CD4-positive, alpha-beta T cell treated with Interleukin-4 for 4 hours (primary cell): ENCODE results near the gene TXNDC2.
A peak's percentile ranks its signal among the peaks of the same experiment; 100 is the strongest.

Experiments used
- DNase-seq: peaks from one replicate; pipeline ENCODE4 v3.0.0-alpha.2; 2020

Gene TXNDC2

DNA sequence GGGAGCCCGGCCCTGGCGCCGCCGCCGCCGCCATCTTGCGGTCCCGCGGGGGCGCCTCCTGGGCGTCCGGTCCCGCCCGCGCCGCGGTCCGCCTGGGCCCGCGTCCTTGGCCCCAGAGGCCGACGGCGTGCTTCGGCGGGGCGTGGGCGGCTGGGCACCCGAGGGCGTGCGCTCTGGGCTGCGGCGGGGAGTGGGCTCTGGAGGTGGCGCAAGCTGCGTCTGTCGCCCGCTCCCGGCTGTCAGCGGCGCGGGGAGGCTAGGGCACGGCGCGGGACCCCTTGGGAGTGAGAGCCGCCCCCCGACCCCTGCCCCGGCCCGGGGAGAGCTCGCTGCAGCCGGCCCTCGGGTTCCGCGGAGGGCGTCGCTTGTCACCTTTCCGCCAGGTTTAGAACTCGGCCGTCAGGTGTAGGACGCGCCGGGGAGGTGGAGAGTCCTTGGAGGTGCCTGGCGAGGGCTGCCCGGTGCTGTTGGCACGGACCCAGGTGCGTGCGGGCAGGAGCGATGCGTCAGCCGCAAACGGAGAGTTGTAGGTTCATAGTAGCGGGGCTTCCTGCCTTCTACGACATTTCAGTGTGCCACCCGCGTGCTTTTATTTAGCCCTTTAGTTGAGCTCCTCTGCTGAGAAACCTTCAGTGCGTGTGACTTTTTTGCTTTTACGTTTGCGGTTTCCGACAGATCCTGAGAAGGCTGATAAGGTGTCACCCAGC is 29.0 kb downstream of the TXNDC2 start:
- DNase-seq: peak; percentile 80

DNA sequence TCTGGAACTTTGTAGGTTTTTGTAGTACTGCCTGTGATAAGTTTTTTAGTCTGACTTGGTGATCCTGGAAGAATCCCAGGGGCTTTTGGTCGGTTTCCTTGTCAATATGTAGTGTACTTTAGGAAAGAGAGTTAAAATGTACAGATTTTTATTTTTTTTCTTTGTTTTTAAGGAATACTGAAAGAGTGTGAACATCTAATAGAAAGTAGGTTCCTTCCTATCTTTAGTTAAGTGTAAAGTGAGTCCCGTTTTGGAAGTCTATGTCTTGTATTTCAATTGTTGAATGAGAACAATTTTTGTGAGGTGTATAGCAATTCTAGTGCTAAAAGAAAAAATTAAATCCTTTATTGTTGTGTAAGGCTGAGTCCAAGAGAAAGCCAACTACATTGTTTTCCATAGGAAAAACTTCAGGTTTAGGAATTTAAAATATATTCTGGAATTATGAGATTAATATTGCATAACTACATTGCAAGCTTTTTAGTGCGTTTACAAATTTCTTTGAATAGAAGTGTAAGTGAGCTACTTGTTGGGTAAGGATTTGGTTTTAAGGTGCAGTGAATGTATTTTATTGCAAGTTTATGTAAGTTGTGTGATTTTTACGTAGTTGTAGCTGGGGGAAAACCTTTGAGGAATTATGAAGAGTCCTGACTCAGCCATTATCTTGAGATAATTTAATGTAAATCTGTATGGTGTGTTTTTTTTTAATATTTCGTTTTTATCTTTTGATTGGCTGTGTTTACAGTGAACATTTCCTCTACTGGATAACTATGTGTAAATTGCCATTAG is 29.7 kb downstream of the TXNDC2 start:
- no peak for DNase-seq

DNA sequence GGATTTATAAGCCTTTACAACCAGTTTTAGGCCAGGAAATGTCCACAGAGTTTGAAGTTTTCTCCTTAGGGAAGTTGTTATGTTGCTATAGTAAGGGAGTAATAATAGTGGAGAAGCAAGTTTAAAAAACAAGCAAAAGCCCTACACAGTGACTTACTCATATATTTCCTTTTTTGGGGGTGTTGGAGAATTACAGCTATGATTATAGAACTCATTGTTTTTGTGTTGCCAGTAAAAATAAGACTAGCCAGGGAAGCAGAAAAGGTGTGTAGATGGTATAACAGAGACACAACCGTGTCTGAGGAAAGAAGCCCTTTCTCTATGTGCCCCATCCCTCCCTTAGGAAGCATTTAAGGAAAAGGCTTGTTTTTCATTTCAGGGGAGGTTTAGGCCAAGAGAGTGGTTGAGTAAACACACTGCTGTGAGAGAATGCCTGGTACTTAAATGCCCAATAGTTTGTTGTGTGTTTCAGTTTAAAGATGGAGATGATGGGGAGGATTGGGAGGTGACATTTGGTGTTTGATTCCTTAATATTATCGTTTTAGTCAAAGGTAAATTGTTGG is 30.4 kb downstream of the TXNDC2 start:
- DNase-seq: no peak

DNA sequence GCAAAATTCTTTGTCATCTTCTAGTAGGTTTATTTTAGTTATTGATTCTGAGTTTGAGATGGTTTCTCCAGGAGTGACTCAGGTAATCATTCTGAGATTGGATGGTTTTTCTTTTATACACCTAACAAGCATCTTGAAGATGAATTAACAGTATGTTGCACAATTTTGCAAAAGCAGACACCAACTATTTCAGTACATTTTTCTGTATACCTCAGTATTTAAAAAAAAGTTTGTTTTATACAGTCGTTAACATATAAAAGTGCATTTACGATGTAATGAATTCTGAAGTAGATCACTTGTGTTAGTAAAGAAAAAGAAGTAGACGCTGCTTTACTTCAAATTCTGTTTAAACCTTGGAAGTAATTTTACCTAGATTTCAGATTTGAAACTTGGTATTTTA is 31.0 kb downstream of the TXNDC2 start:
- DNase-seq: no peak

DNA sequence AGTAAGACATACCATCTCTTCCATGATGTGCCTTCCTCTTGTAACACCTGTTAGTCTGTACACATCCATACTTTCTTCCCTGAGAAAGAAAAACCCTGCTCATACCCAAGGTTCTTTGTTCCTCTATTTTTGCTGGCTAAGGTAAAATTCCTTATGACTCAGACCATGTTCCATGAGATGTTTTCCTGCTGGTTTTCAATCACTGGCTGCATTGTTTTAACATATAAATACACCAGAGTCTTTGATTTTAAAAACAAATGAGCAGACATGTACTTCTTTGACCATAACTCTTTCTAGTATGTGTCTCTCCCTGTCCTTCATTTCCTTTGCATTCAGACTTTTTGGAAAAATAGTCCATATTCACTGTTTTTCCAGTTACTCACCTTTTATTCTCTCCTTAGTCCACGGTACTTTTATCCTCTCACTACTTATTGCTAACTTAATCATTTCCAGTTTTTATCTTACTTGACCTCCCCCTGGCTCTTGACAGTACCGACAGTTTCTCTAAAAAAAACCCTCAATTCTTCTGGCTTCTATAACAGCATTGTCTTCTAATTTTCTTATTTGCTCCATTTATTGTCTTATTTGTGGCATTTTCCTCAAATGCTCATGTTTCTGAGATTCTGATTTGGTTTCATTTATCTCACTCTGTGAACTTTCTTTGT is 32.4 kb downstream of the TXNDC2 start:
- no peak for DNase-seq

DNA sequence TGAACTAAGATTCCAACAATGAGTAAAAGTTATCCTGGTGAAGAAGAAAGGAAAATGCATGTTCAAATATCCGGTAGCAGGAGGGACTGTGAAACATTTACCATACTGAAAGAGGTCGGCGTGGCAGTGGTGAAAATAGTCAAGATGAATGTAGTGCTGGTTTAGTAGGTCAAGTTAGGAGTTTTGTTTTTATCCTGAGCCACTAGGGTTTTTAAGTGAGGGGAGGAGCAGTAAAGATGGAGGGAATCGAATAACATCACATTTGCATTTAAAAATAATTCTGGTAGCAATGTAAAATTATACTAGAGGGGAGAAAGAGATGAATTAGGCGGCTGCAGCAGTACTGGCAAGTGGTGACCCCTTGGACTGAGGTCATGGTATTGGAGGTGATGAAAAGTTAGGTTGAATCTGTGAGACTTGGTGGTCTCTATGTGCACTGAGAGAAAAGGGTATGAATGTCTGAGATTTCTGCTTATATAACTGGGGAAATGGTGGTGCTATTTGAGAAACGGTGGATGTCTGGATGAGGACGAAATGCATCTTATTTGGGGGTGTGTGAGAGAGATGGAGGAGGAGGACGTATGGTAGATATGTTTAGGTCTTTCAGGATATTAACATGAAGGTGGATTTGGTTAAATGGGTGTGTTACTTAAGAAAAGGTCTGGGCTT is 33.9 kb downstream of the TXNDC2 start:
- DNase-seq: no peak

DNA sequence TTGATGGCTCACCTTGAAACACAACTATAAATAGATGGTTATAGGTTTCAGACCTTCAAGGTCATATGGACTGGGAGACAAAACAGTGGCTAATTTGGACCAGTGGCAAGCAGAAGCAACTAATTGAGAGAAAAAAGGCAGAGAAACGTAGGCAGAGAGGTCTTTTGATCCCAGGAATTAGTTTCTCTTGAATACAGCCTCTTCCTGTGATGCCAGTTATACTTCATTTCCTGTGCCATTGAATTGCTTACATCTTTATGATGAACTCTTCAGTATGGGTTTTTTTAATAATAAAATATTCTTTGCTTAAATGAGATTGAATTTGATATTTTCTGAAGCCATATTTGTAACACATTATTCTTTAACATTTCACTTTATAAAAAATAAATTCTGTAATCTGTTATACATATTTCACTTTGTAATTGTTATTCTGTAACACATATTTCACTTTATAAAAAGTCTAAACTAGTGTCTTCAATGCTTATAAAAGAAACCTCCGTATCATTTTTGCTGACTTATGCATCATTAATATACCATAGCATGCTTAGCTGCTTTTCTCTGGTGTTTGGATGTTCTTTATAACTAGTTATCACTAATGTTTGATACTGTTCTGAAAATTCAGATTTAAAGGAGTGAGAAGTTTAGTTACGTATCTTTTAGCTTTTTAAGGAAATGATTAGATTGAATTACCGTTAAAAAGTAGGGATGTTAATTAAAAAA is 37.0 kb downstream of the TXNDC2 start:
- DNase-seq: no peak

DNA sequence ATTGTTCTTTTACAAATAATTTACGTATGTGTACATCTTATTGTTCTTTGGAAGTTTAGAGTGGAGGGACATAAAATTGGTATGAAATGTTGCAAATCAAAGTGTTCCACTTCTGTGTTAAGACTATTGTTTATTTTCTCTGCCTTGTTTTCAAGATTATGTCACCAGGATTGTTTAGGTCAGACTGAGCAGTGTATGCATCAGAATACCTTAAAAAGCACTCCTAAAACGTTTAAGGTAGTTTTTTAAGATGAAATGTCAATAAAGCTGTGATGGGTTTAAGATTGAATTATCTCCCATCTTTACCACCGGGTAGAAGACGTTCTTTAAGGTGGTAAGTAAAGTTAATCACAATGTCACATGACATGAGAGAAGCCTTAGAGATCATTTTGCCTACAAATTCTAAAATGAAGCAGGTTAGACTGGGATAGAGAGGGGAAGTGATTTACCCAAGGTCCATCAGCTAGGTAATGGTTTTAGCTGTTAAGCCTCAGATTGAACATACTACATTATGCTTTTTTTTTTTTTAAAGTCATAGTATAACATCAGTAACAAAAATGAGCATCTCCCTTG is 38.7 kb downstream of the TXNDC2 start:
- no peak for DNase-seq

DNA sequence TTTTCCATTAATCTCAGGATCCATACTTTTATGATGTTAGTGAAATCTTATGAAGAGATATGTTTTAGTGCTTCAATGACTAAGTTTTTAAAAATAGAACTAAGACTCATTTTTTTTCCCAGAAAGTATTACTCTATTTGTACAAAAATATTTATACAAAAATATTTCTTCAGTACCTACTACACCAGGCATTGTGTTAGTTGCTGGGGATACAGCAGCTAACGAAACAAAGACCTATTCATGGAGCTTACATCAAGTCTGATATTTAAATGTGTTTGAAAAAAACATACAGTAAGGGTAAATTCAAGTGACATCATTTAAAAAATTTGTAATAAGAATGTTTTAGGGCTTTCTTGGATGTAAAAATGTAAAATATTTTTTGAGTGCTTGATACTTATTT is 39.6 kb downstream of the TXNDC2 start:
- DNase-seq: no peak

DNA sequence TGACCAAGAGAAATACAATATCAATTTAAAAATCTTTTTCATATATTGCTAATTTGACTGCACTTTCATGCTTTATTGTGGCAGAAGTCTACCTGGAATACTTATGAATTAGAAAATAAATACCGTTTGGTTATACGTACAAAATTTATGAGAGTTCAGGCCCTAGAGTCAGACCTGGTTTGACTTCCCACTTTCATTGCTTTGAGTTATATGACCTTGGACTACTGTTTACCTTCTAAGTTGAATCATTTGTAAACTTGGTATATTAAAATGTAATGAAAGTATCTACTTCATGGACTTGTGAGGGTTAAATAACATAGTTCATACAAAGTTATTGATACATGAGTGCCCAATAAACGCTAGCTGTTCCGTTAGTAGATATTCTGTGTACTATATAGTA is 40.0 kb downstream of the TXNDC2 start:
- DNase-seq: no peak

DNA sequence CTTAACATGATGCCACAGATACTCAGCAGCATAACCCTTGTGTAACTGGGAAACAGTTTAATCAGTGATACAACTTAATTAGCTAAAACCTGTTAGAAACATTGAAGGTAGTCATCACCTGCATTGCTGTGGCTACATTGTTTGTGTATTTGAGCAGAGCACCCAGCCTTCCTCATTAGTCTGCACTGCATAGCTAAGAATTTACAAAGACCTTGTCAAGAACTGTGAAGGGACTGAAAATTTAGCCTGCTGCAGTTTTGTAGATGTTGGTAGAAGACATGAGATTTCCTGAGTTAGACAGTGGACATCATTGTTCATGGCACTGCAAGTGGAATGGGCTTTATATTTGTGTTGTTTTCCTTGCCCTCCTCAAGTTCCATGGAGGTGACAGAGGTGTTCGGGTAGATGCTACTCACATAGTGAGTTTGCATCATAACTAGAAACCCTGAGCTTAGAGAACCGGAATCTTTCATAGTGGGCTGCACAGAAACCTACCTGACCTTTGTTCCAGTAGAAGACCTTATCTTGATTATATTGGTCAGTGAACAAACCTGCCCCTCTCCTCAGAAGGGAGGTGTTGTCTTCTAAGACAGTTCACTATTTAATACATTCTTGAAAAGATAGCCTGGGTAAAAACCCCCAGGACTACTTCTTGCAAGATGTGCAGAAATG is 40.6 kb downstream of the TXNDC2 start:
- DNase-seq: no peak

DNA sequence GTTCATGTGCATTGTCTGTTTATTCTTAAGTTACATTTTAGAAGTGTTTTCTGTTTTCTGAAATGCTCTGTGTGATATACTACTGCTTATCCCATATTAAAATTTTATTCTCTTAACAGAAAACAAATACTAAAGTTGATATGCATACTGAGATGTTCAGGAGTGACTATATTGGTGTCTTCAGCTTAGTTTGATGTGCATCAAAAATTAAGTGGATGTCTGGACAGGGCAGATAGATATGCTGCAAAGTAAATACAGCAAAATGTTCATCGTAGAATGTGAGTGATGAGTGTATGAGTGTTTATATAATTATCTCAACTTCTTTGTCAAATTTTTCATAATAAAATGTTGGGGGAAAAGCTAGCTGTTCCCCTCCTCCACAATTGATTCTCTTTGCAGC is 41.2 kb downstream of the TXNDC2 start:
- no peak for DNase-seq

DNA sequence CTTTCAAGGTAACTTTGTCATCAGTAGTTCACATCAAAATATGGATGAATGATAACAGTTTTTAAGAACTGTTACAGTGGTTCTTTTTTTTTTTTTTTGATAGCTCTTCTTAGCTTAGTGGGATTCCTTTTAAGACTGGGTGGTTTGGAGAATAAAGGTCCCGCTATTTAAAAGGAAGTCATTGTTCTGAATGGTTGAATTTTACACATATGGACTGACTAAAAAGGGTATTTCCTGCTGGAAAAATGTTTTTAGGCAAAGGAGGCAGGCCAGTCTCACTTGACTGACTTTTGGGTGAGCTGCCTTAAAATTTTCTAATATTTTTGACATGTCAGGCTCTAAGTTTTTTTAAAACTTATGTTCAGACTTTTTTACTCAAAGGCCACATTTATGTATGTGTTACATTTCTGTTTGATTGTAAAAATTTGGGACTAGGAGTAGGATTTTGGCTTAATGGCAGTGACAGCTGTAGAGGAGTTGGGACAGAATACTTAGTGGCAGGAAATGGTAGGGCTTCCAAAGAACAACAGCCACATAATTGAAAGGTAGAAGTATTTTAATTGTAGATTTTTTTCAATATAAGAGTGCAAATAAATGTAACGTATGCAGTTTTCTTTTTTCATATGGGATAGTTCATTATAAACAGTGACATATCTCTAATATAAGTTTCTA is 41.8 kb downstream of the TXNDC2 start:
- DNase-seq: no peak

DNA sequence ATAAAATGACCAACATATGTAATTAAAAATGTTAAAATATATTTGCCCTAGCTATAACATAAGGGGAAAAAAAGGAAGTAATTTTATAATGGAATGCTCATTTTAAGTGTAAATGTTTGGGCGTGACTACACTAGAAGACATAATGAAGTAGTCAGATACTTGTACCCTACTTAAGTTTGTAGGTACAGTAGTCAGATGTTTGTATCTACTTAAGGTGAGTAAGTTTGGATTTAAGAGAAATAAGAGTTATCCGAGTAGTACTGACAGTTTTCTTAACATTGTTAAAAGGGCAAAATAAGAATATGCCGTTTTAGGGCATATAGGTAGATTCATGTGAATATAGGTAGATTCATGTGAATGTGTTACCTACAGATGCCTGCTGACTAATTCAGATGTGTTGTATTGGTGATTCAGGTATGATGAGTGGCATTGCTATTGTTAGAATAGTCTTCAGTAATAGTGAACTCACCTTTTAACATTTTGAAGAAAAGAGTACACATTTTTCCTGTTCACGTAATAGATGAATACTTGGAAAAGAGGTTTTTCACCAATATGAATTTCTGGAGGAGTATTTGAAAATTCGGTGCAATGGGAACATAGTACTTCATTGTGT is 43.0 kb downstream of the TXNDC2 start:
- DNase-seq: no peak

DNA sequence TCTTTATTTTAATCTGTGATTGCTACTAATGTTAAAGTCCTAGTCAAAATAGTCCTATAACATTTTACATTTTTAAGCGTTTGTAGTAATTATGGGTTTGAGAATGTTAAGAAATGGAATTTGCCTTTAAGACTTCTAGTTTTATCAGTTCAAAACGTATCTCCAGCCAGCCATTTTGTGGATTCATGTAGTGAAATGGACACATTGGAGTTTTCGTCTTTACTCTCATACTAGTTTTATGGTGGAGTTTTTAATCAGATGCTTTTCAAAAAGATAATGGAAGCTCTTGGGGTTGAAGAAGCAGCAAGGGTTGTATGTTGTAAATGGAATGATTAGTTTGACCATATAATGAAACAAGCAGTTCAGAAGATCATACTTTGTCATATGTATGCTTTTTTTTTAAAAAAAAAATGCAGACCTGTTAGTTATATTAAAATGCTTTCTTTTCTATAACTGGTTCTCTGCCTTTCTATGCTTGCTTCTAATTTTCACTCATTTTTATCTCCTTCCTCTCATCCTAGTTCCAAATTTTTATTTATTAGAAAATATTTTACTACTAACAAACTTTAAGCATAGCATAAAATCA is 44.6 kb downstream of the TXNDC2 start:
- no peak for DNase-seq

DNA sequence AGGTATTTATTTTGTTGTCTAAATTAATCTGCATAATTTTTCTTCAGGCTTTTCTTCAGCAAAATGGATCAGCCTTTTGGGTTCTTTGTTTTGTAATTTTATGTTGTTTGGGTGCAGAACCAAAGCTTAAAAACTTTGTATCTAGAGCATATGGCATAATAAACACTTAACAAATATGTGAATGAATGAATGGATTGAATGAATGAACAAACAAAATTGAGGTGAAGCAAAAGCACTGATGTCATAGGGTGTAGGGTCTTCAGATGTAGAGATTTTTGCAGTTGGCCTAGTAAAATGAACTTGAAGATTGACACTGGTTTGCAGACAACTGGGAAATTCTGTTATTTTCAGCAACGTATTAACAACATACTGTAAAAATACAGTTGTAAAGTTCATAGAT is 45.4 kb downstream of the TXNDC2 start:
- DNase-seq: no peak

DNA sequence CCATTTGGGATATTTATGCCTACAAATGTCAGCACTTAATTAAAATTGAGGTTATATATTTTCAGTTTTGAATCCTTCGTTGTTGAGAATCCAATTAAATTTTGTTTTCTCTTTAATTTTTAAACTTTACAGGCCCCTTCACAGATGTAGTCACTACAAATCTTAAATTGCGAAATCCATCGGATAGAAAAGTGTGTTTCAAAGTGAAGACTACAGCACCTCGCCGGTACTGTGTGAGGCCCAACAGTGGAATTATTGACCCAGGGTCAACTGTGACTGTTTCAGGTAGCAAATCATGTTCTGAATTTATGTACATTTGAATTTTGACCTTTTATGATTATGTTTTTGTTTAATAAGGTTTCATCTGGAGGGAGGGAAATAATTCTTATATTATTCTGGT is 45.9 kb downstream of the TXNDC2 start:
- DNase-seq: no peak

DNA sequence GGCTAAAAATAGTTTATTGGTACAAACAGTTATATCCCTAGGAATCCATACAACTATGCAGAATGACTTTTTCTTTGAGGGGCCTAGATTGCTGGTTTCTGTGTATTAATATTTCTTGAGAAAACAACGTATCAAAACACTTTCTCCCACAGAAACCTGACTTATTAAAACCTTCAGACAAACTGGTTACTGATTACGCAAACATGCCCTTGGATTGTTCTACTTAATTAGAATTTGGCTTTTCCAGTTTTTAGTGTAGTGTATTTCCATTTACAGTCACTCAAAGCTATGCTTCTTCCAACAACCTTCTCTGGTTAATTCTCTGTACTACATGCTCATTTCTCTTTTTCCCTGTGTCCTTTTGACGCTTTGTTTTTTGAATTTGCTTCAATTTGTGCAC is 48.1 kb downstream of the TXNDC2 start:
- no peak for DNase-seq

DNA sequence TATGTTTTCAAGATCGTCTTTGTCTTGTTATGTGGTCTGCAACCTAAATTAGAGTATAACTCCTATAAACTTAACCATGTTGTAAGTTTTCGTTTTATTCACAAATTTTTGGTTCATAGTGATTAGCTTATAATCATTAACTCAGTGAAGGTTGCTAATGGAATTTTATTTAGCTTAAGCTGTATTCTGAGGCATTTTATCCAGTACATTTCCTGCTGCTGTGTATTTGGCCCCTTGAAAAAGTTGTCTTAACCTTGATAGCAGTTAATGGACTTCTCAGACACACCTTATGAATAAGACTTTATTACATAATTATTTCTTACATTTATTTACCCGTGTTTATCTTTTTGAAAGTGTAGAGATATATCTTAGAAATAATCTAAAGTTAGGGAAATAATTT is 48.5 kb downstream of the TXNDC2 start:
- DNase-seq: no peak
